HEK293 (cell line): Measurements from ENCODE around the gene FSD2.

ENCODE experiments used
- BCL11A ChIP-seq: fragments of 450-650 bp; formaldehyde crosslinking; IDR thresholded peaks from 2 replicates; pipeline ENCODE4 v1.5.1; 2016; ENCODE audit warnings: low read depth, missing biosample characterization, missing genetic modification characterization
- GFI1B ChIP-seq: fragments of 450-650 bp; formaldehyde crosslinking; IDR thresholded peaks from 2 replicates; pipeline ENCODE4 v1.5.1; 2016; ENCODE audit warnings: missing biosample characterization, missing genetic modification characterization
- GLIS2 ChIP-seq: fragments of 450-650 bp; formaldehyde crosslinking; IDR thresholded peaks from 2 replicates; pipeline ENCODE4 v1.5.1; 2016; ENCODE audit warnings: missing biosample characterization, missing genetic modification characterization
- HOXC10 ChIP-seq: sonication (generic); formaldehyde crosslinking; IDR thresholded peaks from 2 replicates; pipeline ENCODE4 v1.8.1; 2023; ENCODE audit warnings: mild to moderate bottlenecking, missing genetic modification reagents
- IKZF3 ChIP-seq: fragments of 450-650 bp; IDR thresholded peaks from 2 replicates; pipeline ENCODE4 v1.5.0; 2018; ENCODE audit warnings: missing biosample characterization, mild to moderate bottlenecking, missing genetic modification characterization, moderate library complexity
- KLF10 ChIP-seq: fragments of 450-650 bp; IDR thresholded peaks from 2 replicates; pipeline ENCODE4 v1.5.1; 2018; ENCODE audit warnings: missing biosample characterization, mild to moderate bottlenecking, missing genetic modification characterization
- KLF8 ChIP-seq: fragments of 450-650 bp; formaldehyde crosslinking; IDR thresholded peaks from 2 replicates; pipeline ENCODE4 v1.5.1; 2016; ENCODE audit warnings: missing biosample characterization, missing genetic modification characterization
- OVOL3 ChIP-seq: fragments of 450-650 bp; formaldehyde crosslinking; IDR thresholded peaks from 2 replicates; pipeline ENCODE4 v1.5.1; 2016; ENCODE audit warnings: missing biosample characterization, missing genetic modification characterization
- ZEB2 ChIP-seq: fragments of 450-650 bp; formaldehyde crosslinking; IDR thresholded peaks from 2 replicates; pipeline ENCODE4 v1.5.1; 2016; ENCODE audit warnings: missing biosample characterization, missing genetic modification characterization
- ZNF211 ChIP-seq: fragments of 450-650 bp; formaldehyde crosslinking; IDR thresholded peaks from 2 replicates; pipeline ENCODE4 v1.5.1; 2016; ENCODE audit warnings: low read depth, missing biosample characterization, missing genetic modification characterization
- ZNF324 ChIP-seq: fragments of 450-650 bp; formaldehyde crosslinking; IDR thresholded peaks from 2 replicates; pipeline ENCODE4 v1.5.1; 2016; ENCODE audit warnings: missing biosample characterization, missing genetic modification characterization
- ZNF335 ChIP-seq: fragments of 450-650 bp; formaldehyde crosslinking; conservative IDR thresholded peaks from 2 replicates; pipeline ENCODE4 v1.5.1; 2016; ENCODE audit warnings: missing biosample characterization, missing genetic modification characterization
- ZNF423 ChIP-seq: fragments of 450-650 bp; formaldehyde crosslinking; IDR thresholded peaks from 2 replicates; pipeline ENCODE4 v1.5.1; 2016; ENCODE audit warnings: missing biosample characterization, missing genetic modification characterization
- ZNF544 ChIP-seq: fragments of 450-650 bp; formaldehyde crosslinking; IDR thresholded peaks from 2 replicates; pipeline ENCODE4 v1.5.0; 2017; ENCODE audit warnings: missing biosample characterization, missing genetic modification characterization
- ZNF560 ChIP-seq: fragments of 450-650 bp; formaldehyde crosslinking; IDR thresholded peaks from 2 replicates; pipeline ENCODE4 v1.5.1; 2017; ENCODE audit warnings: missing biosample characterization, missing genetic modification characterization, borderline replicate concordance
- ZNF777 ChIP-seq: fragments of 450-650 bp; formaldehyde crosslinking; IDR thresholded peaks from 2 replicates; pipeline ENCODE4 v1.5.1; 2017; ENCODE audit warnings: missing biosample characterization, missing genetic modification characterization, borderline replicate concordance
- ZNF785 ChIP-seq: fragments of 450-650 bp; formaldehyde crosslinking; IDR thresholded peaks from 2 replicates; pipeline ENCODE4 v1.5.1; 2016; ENCODE audit warnings: missing biosample characterization, missing genetic modification characterization
- TF ChIP-seq, protein P1 (sequence below): fragments of 450-650 bp; formaldehyde crosslinking; IDR thresholded peaks from 2 replicates; pipeline ENCODE4 v1.5.1; 2016; ENCODE audit warnings: missing biosample characterization, missing genetic modification characterization, borderline replicate concordance
- TF ChIP-seq, protein P2 (sequence below): sonication (generic); formaldehyde crosslinking; IDR thresholded peaks from 2 replicates; pipeline ENCODE4 v1.8.1; 2022; ENCODE audit warnings: mild to moderate bottlenecking, moderate library complexity, missing genetic modification reagents
- TF ChIP-seq, protein P3 (sequence below): fragments of 450-650 bp; formaldehyde crosslinking; IDR thresholded peaks from 2 replicates; pipeline ENCODE4 v1.5.1; 2016; ENCODE audit warnings: missing biosample characterization, missing genetic modification characterization, low read depth
- TF ChIP-seq, protein P4 (sequence below): fragments of 450-650 bp; formaldehyde crosslinking; IDR thresholded peaks from 2 replicates; pipeline ENCODE4 v1.5.1; 2016; ENCODE audit warnings: missing biosample characterization, missing genetic modification characterization
- TF ChIP-seq, protein P5 (sequence below): fragments of 450-650 bp; formaldehyde crosslinking; IDR thresholded peaks from 2 replicates; pipeline ENCODE4 v1.5.1; 2017; ENCODE audit warnings: missing biosample characterization, missing genetic modification characterization
- TF ChIP-seq, protein P6 (sequence below): fragments of 450-650 bp; formaldehyde crosslinking; IDR thresholded peaks from 2 replicates; pipeline ENCODE4 v1.5.1; 2016; ENCODE audit warnings: missing biosample characterization, missing genetic modification characterization

FSD2 gene

DNA sequence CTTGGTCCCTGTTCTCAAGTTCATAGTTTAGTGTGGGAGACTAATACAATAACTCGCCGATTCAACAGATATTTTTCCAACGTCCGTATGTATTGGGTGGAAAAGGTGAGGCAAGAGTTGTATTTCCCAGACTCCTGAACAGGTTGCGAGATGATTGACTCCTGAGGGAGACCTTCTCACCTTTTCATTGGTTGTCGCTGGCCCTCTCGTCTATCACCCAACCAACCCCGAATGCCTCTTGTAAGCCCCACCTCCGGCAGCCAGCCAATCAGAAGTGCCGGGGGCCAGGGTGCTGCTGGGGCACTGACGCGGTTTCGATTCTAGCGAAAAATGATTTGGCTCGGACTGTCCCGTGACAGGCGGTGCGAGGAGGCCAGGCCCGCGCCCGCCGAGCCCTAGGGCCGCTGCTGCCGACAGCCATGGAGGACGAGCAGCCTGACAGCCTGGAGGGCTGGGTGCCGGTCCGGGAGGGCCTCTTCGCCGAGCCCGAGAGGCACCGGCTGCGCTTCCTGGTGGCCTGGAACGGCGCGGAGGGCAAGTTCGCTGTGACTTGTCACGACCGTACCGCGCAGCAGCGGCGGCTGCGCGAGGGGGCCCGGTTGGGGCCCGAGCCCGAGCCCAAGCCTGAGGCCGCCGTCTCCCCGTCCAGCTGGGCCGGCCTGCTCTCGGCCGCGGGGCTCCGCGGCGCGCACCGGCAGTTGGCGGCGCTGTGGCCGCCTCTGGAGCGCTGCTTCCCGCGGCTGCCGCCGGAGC is 3.6 kb upstream of the FSD2 start, which contains the start of gene WHAMM (continued):
- TF ChIP-seq KLF10 (tag by site-specific recombination) (peak; percentile 71), ZNF423 (no peak), ZNF211 (no peak), KLF8 (no peak; the same call in 1 of the 2 replicates), BCL11A (tag by site-specific recombination) (no peak), ZNF544 (tag by site-specific recombination) (no peak), ZNF560 (no peak), GLIS2 (no peak), HOXC10 (CRISPR knock-in tag) (no peak), GFI1B (tag by site-specific recombination) (no peak), ZNF324 (no peak), OVOL3 (tag by site-specific recombination) (no peak), ZNF785 (tag by site-specific recombination) (no peak), ZNF777 (tag by site-specific recombination) (no peak), ZEB2 (tag by site-specific recombination) (peak; percentile 77), IKZF3 (tag by site-specific recombination) (peak; percentile 94), ZNF335 (peak; percentile 74; the same call in 1 of the 2 replicates)
- TF ChIP-seq, protein P1, sequence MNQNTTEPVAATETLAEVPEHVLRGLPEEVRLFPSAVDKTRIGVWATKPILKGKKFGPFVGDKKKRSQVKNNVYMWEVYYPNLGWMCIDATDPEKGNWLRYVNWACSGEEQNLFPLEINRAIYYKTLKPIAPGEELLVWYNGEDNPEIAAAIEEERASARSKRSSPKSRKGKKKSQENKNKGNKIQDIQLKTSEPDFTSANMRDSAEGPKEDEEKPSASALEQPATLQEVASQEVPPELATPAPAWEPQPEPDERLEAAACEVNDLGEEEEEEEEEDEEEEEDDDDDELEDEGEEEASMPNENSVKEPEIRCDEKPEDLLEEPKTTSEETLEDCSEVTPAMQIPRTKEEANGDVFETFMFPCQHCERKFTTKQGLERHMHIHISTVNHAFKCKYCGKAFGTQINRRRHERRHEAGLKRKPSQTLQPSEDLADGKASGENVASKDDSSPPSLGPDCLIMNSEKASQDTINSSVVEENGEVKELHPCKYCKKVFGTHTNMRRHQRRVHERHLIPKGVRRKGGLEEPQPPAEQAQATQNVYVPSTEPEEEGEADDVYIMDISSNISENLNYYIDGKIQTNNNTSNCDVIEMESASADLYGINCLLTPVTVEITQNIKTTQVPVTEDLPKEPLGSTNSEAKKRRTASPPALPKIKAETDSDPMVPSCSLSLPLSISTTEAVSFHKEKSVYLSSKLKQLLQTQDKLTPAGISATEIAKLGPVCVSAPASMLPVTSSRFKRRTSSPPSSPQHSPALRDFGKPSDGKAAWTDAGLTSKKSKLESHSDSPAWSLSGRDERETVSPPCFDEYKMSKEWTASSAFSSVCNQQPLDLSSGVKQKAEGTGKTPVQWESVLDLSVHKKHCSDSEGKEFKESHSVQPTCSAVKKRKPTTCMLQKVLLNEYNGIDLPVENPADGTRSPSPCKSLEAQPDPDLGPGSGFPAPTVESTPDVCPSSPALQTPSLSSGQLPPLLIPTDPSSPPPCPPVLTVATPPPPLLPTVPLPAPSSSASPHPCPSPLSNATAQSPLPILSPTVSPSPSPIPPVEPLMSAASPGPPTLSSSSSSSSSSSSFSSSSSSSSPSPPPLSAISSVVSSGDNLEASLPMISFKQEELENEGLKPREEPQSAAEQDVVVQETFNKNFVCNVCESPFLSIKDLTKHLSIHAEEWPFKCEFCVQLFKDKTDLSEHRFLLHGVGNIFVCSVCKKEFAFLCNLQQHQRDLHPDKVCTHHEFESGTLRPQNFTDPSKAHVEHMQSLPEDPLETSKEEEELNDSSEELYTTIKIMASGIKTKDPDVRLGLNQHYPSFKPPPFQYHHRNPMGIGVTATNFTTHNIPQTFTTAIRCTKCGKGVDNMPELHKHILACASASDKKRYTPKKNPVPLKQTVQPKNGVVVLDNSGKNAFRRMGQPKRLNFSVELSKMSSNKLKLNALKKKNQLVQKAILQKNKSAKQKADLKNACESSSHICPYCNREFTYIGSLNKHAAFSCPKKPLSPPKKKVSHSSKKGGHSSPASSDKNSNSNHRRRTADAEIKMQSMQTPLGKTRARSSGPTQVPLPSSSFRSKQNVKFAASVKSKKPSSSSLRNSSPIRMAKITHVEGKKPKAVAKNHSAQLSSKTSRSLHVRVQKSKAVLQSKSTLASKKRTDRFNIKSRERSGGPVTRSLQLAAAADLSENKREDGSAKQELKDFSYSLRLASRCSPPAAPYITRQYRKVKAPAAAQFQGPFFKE (tag by site-specific recombination), result no peak
- TF ChIP-seq, protein P2, sequence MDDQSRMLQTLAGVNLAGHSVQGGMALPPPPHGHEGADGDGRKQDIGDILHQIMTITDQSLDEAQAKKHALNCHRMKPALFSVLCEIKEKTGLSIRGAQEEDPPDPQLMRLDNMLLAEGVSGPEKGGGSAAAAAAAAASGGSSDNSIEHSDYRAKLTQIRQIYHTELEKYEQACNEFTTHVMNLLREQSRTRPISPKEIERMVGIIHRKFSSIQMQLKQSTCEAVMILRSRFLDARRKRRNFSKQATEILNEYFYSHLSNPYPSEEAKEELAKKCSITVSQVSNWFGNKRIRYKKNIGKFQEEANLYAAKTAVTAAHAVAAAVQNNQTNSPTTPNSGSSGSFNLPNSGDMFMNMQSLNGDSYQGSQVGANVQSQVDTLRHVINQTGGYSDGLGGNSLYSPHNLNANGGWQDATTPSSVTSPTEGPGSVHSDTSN, result no peak; the same call in 1 of the 2 replicates
- TF ChIP-seq, protein P3, sequence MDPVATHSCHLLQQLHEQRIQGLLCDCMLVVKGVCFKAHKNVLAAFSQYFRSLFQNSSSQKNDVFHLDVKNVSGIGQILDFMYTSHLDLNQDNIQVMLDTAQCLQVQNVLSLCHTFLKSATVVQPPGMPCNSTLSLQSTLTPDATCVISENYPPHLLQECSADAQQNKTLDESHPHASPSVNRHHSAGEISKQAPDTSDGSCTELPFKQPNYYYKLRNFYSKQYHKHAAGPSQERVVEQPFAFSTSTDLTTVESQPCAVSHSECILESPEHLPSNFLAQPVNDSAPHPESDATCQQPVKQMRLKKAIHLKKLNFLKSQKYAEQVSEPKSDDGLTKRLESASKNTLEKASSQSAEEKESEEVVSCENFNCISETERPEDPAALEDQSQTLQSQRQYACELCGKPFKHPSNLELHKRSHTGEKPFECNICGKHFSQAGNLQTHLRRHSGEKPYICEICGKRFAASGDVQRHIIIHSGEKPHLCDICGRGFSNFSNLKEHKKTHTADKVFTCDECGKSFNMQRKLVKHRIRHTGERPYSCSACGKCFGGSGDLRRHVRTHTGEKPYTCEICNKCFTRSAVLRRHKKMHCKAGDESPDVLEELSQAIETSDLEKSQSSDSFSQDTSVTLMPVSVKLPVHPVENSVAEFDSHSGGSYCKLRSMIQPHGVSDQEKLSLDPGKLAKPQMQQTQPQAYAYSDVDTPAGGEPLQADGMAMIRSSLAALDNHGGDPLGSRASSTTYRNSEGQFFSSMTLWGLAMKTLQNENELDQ, result no peak
- TF ChIP-seq, protein P4, sequence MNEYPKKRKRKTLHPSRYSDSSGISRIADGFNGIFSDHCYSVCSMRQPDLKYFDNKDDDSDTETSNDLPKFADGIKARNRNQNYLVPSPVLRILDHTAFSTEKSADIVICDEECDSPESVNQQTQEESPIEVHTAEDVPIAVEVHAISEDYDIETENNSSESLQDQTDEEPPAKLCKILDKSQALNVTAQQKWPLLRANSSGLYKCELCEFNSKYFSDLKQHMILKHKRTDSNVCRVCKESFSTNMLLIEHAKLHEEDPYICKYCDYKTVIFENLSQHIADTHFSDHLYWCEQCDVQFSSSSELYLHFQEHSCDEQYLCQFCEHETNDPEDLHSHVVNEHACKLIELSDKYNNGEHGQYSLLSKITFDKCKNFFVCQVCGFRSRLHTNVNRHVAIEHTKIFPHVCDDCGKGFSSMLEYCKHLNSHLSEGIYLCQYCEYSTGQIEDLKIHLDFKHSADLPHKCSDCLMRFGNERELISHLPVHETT (tag by site-specific recombination), result no peak
- TF ChIP-seq, protein P5, sequence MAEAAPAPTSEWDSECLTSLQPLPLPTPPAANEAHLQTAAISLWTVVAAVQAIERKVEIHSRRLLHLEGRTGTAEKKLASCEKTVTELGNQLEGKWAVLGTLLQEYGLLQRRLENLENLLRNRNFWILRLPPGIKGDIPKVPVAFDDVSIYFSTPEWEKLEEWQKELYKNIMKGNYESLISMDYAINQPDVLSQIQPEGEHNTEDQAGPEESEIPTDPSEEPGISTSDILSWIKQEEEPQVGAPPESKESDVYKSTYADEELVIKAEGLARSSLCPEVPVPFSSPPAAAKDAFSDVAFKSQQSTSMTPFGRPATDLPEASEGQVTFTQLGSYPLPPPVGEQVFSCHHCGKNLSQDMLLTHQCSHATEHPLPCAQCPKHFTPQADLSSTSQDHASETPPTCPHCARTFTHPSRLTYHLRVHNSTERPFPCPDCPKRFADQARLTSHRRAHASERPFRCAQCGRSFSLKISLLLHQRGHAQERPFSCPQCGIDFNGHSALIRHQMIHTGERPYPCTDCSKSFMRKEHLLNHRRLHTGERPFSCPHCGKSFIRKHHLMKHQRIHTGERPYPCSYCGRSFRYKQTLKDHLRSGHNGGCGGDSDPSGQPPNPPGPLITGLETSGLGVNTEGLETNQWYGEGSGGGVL (tag by site-specific recombination), result no peak
- TF ChIP-seq, protein P6, sequence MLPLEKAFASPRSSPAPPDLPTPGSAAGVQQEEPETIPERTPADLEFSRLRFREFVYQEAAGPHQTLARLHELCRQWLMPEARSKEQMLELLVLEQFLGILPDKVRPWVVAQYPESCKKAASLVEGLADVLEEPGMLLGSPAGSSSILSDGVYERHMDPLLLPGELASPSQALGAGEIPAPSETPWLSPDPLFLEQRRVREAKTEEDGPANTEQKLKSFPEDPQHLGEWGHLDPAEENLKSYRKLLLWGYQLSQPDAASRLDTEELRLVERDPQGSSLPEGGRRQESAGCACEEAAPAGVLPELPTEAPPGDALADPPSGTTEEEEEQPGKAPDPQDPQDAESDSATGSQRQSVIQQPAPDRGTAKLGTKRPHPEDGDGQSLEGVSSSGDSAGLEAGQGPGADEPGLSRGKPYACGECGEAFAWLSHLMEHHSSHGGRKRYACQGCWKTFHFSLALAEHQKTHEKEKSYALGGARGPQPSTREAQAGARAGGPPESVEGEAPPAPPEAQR (tag by site-specific recombination), result no peak
